ENCODE results near the gene B3GNT4. TPM values are rescaled to one million over a fixed set of nuclear protein-coding genes. Genes with fewer than 3 reads are reported as not detected.
"Not testable (repeated sequence)": the region's sequence is repeated elsewhere in the genome, so short reads cannot be mapped to it uniquely, and the experiment has no call there.

The B3GNT4 gene
- total RNA-seq, 2 experiments from 2014 or later = 2.6 to 2.8 TPM

- Mint-ChIP-seq H3K4me1 (peaks cover 10% of the 10 kb centered on the region), H3K27me3 (peaks cover 19% of the 10 kb centered on the region), H3K36me3 (ENCODE audit: low read depth) (peaks cover 6% of the 10 kb centered on the region), H3K4me3 (no peak overlapping the region), H3K9me3 (peaks cover 4% of the 10 kb centered on the region), H3K27ac (no peak overlapping the region)
- POLR2A ChIA-PET = no interaction called here
- CTCF ChIA-PET = interaction anchor here (0.5 to 1.9 kb wide), 3 partner anchors 10 to 579 kb away, joined by 3 to 5 read pairs (median 3); partner anchors contain the start of gene LRRC43
- no peak for DNase-seq
Measured at GRCh38 chr12:122192441-122192840, 11.1 kb upstream of the B3GNT4 start.

- Mint-ChIP-seq H3K9me3 (peaks cover 4% of the 10 kb centered on the region), H3K4me3 (no peak overlapping the region), H3K27me3 (peaks cover 29% of the 10 kb centered on the region), H3K4me1 (peaks cover 18% of the 10 kb centered on the region), H3K36me3 (ENCODE audit: low read depth) (peaks cover 6% of the 10 kb centered on the region), H3K27ac (no peak overlapping the region)
- POLR2A ChIA-PET = no interaction called here
- no peak for DNase-seq
- CTCF ChIA-PET = interaction anchor here (1.3 kb wide), 1 partner anchor 140 kb away, joined by 4 read pairs; no protein-coding TSS in a partner anchor
Measured at GRCh38 chr12:122194804-122195203, 8.7 kb upstream of the B3GNT4 start.

DNA sequence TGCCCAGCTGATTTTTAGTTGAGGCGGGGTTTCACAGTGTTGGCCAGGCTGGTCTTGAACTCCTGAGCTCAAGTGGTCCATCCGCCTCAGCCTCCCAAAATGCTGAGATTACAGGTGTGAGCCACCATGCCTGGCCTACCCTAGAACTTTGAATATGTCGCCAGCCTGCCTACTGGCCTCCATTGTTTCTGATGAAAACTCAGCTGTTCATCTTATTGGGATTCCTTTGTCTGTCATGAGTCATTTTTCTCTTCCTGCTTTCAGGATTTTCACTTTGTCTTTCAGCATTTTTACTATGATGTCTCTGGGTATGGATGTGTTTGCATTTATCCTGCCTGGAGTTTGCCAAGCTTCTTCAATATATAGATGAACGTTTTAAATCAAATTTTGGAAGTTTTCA is 8.1 kb upstream of the B3GNT4 start:
- H3K4me3 Mint-ChIP-seq = no peak overlapping the region
- H3K27me3 Mint-ChIP-seq = peaks cover 32% of the 10 kb centered on the region
- CTCF ChIA-PET = interaction anchor here (0.7 to 1.3 kb wide), 2 partner anchors 72 to 141 kb away, joined by 3 to 4 read pairs; no protein-coding TSS in a partner anchor
- H3K27ac Mint-ChIP-seq = no peak overlapping the region
- H3K36me3 Mint-ChIP-seq (ENCODE audit: low read depth) = peaks cover 6% of the 10 kb centered on the region
- peaks cover 18% of the 10 kb centered on the region for H3K4me1 Mint-ChIP-seq
- no peak for DNase-seq
- H3K9me3 Mint-ChIP-seq = peaks cover 4% of the 10 kb centered on the region
- POLR2A ChIA-PET = no interaction called here

DNA sequence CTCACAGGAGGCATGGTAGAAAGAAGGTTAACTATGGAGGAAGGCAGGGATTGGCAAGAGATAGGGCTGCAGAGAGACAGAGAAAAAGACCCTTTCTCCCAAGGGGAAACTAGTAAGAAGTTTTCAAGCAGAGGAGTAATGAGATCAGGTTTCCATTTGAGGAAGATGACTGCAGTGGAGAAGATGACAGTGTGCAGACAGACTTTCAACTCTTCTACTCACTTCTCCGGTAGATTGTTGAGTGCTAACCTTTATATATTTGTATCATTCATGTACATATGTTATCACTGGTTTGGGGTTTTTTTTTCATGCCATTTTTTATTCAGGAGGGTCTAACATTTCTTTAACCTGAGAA is 5.9 kb upstream of the B3GNT4 start:
- peaks cover 18% of the 10 kb centered on the region for H3K4me1 Mint-ChIP-seq
- peaks cover 37% of the 10 kb centered on the region for H3K27me3 Mint-ChIP-seq
- H3K36me3 Mint-ChIP-seq (ENCODE audit: low read depth) = peaks cover 6% of the 10 kb centered on the region
- H3K9me3 Mint-ChIP-seq = peaks cover 4% of the 10 kb centered on the region
- ChIA-PET CTCF (no interaction called here), POLR2A (no interaction called here)
- H3K4me3 Mint-ChIP-seq = peak overlapping the region; percentile 59
- no peak for DNase-seq
- H3K27ac Mint-ChIP-seq = peak overlapping the region; percentile 87

GRCh38 chr12:122199484-122200355 is 3.8 kb upstream of the B3GNT4 start:
- Mint-ChIP-seq H3K4me3 (no peak overlapping the region), H3K36me3 (ENCODE audit: low read depth) (peaks cover 6% of the 10 kb centered on the region), H3K27me3 (peaks cover 42% of the 10 kb centered on the region), H3K9me3 (peaks cover 4% of the 10 kb centered on the region), H3K4me1 (peaks cover 25% of the 10 kb centered on the region), H3K27ac (no peak overlapping the region)
- POLR2A ChIA-PET = no interaction called here
- CTCF ChIA-PET = no interaction called here
- no peak for DNase-seq

- POLR2A ChIA-PET = no interaction called here
- no peak overlapping the region for H3K4me3 Mint-ChIP-seq
- peaks cover 1% of the 10 kb centered on the region for H3K9me3 Mint-ChIP-seq
- no peak overlapping the region for H3K27ac Mint-ChIP-seq
- CTCF ChIA-PET = no interaction called here
- peaks cover 45% of the 10 kb centered on the region for H3K27me3 Mint-ChIP-seq
- peaks cover 29% of the 10 kb centered on the region for H3K4me1 Mint-ChIP-seq
- no peak for DNase-seq
- H3K36me3 Mint-ChIP-seq (ENCODE audit: low read depth) = peaks cover 4% of the 10 kb centered on the region
Measured at GRCh38 chr12:122200541-122201175, 2.9 kb upstream of the B3GNT4 start.

DNA sequence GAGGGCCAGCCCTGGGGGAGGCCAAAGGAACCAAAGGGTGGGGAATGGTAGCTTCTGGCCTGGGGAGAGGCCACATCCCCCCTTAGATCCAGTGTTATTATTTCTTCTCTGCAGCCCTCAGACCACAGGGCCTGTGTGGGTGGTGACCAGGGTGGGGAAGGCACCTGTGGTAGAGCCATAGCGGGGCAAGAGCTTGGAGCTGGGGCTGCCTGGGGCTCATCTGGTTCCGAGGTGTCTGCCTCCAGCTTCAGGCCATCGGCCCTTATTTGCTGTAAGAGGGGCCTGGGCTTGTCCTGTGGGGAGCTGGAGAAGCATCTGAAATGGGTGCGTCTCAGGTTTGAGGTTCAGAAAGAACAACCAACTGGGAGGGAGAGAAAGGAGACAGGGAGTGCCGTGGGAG is 2.1 kb upstream of the B3GNT4 start:
- Mint-ChIP-seq H3K27ac (no peak overlapping the region), H3K4me3 (no peak overlapping the region), H3K27me3 (peaks cover 42% of the 10 kb centered on the region), H3K4me1 (peaks cover 28% of the 10 kb centered on the region), H3K36me3 (ENCODE audit: low read depth) (no peaks in the 10 kb centered on the region), H3K9me3 (no peaks in the 10 kb centered on the region)
- CTCF ChIA-PET = no interaction called here
- no peak for DNase-seq
- POLR2A ChIA-PET = no interaction called here

- Mint-ChIP-seq H3K9me3 (no peaks in the 10 kb centered on the region), H3K4me1 (peaks cover 24% of the 10 kb centered on the region), H3K4me3 (no peak overlapping the region), H3K27me3 (peaks cover 42% of the 10 kb centered on the region), H3K27ac (no peak overlapping the region), H3K36me3 (ENCODE audit: low read depth) (no peaks in the 10 kb centered on the region)
- POLR2A ChIA-PET = no interaction called here
- CTCF ChIA-PET = interaction anchor here (0.6 kb wide), 1 partner anchor 20 kb away, joined by 3 read pairs; no protein-coding TSS in a partner anchor
- no peak for DNase-seq
Measured at GRCh38 chr12:122202017-122202416, 1.5 kb upstream of the B3GNT4 start.

DNA sequence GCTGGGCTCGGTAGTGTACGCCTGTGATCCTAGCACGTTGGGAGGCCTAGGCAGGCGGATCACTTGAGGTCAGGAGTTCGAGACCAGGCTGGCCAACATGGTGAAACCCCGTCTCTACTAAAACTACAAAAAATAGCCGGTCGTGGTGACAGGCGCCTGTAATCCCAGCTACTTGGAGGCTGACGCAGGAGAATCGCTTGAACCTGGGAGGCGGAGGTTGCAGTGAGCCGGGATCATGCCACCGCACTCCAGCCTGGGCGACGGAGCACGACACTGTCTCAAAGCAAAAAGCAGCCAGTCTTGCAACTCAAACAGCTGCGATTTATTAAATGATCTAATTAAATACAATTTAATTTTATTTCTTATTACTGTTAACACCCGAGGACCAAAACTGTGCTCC is 698 bp upstream of the B3GNT4 start:
- Mint-ChIP-seq H3K27me3 (peaks cover 38% of the 10 kb centered on the region), H3K4me3 (peak overlapping the region; percentile 71), H3K4me1 (peaks cover 17% of the 10 kb centered on the region)
- CTCF ChIA-PET; H3K9me3 Mint-ChIP-seq; H3K27ac Mint-ChIP-seq; DNase-seq; H3K36me3 Mint-ChIP-seq (ENCODE audit: low read depth): not testable (repeated sequence)
- POLR2A ChIA-PET = interaction anchor here (0.5 to 1.4 kb wide), 2 partner anchors 23 to 150 kb away, joined by 3 to 6 read pairs; partner anchors contain the start of gene DIABLO

DNA sequence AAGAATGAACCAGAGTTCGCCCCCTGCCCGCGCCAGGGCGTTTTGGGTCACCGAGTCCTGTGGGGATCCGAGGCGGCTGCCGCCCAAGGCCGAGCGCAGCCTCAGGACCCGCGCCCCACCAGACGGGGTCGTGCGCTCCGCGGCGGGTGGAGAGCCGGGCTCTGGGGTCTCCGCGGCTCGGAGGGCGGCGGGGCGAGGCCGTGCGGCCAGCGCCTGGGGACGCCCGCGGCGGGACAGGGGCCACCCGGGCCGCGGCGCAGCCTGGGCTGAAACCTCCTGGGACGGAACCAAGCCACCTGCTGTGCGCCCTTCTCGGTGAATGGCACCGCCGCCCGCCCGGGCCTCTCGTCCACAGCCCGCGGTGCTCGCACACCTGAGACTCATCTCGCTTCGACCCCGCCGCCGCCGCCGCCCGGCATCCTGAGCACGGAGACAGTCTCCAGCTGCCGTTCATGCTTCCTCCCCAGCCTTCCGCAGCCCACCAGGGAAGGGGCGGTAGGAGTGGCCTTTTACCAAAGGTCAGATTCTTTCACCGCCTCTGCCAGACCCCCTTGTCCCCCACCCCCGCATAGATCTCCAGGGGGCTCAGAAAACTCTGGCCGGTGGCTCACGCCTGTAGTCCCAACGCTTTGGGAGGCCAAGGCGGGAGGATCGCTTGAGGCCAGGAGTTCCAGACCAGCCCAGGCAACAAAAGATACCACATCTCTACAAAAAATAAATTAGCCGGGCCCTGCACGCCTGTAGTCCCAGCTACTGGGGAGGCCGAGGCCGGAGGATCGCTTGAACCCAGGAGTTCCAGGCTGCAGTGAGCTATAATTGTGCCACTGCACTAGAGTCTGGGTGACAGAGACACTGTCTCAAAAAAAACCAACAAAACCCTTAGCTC is 901 bp downstream of the B3GNT4 start:
- Mint-ChIP-seq H3K27me3 (peaks cover 35% of the 10 kb centered on the region), H3K4me1 (peaks cover 12% of the 10 kb centered on the region), H3K4me3 (peak overlapping the region; percentile 64), H3K9me3 (no peaks in the 10 kb centered on the region), H3K27ac (no peak overlapping the region), H3K36me3 (ENCODE audit: low read depth) (peaks cover 12% of the 10 kb centered on the region)
- DNase-seq = no peak
- ChIA-PET POLR2A (interaction anchor here (1.0 to 1.4 kb wide), 4 partner anchors 21 to 123 kb away, joined by 3 to 6 read pairs (median 4); partner anchors contain the start of gene DIABLO), CTCF (interaction anchor here (1.2 kb wide), 1 partner anchor 40 kb away, joined by 3 read pairs; no protein-coding TSS in a partner anchor)

GRCh38 chr12:122205053-122205925 is 1.8 kb downstream of the B3GNT4 start:
- H3K27me3 Mint-ChIP-seq = peaks cover 29% of the 10 kb centered on the region
- CTCF ChIA-PET = interaction anchor here (1.2 kb wide), 1 partner anchor 39 kb away, joined by 3 read pairs; no protein-coding TSS in a partner anchor
- no peak overlapping the region for H3K27ac Mint-ChIP-seq
- peaks cover 12% of the 10 kb centered on the region for H3K4me1 Mint-ChIP-seq
- peaks cover 15% of the 10 kb centered on the region for H3K36me3 Mint-ChIP-seq (ENCODE audit: low read depth)
- no peak for DNase-seq
- H3K9me3 Mint-ChIP-seq = no peaks in the 10 kb centered on the region
- H3K4me3 Mint-ChIP-seq = peak overlapping the region; percentile 64
- POLR2A ChIA-PET = interaction anchor here (1.0 to 1.5 kb wide), 5 partner anchors 18 to 62 kb away, joined by 3 to 4 read pairs (median 3); partner anchors contain the start of gene LRRC43

All from activated CD4-positive, alpha-beta memory T cell treated with anti-CD3 and anti-CD28 coated beads, Interleukin-2, amount 10 ng/mL, durations not matched to agents 7 days and 5 days (primary cell).